ENCODE results near the gene PLXNA4.

GRCh38 chr7:132189881-132190280 is 386.4 kb downstream of the PLXNA4 start:
- TF ChIP-seq CTCF (IDR thresholded peaks at IDR 0.05), result no peak
- TF ChIP-seq ESRRA (CRISPR knock-in tag; IDR thresholded peaks at IDR 0.05; ENCODE audit: borderline replicate concordance), result no peak
- TF ChIP-seq NR2C2 (CRISPR knock-in tag; IDR thresholded peaks at IDR 0.05), result no peak
- TF ChIP-seq ZNF263 (CRISPR knock-in tag; IDR thresholded peaks at IDR 0.05; ENCODE audit: low read depth), result no peak
- no peak for TF ChIP-seq ZNF317 (CRISPR knock-in tag; IDR thresholded peaks at IDR 0.05; ENCODE audit: borderline replicate concordance, low read depth)

Measured in WTC11 (cell line).